Lower leg skin (tissue), 4 donors: Measurements from ENCODE around the gene EML4. TPM values are rescaled to one million over a fixed set of nuclear protein-coding genes. Genes with fewer than 3 reads are reported as not detected.

Source experiments
- DNase-seq, 2 donors: peaks; one replicate each; pipeline ENCODE4 v3.0.0-alpha.2; 2019; ENCODE audit warnings: low spot score in 2 of 2
- H3K4me3 ChIP-seq: fragments of 200-600 bp; sonication (generic); 2 replicates; pipeline ENCODE4 v1.5.1; 2017; ENCODE audit warnings: mild to moderate bottlenecking, low read depth; ENCODE audit not compliant: poor library complexity, severe bottlenecking
- POLR2A ChIP-seq, 2 donors: fragments of 450-650 bp; IDR thresholded peaks; one replicate each; pipeline ENCODE4 v1.6.1; 2016 to 2017; ENCODE audit warnings: antibody characterized with exemption in 2 of 2, mild to moderate bottlenecking in 1 of 2, moderate library complexity in 1 of 2
- WGBS, 2 donors: methylation state at CpG; one replicate each; pipeline ENCODE4 v1.1.5; 2018; 5-methylcytosine and 5-hydroxymethylcytosine counted together
- intact Hi-C: fragments of 100-400 bp; cut with DNase I; formaldehyde crosslinking; loops from one replicate; pipeline ENCODE4 v1.15.0; 2023; ENCODE audit warnings: low total_unique reads
- total RNA-seq, 4 donors: library from RNA; depleted of rRNA; stranded (reverse); fragments of >200 nt; gene quantifications; one replicate each; pipeline ENCODE4 v1.1.0, GENCODE V29; 2016
- TF ChIP-seq, protein P1 (sequence below), 3 donors: fragments of 450-650 bp; IDR thresholded peaks; one replicate each; pipeline ENCODE4 v1.5.1; 2016; ENCODE audit warnings: antibody characterized with exemption in 3 of 3, mild to moderate bottlenecking in 3 of 3, moderate library complexity in 2 of 3

Gene EML4
- total RNA-seq, 4 donors from 2014 or later, result 29.5 to 37.4 (median 33.6) TPM

DNA sequence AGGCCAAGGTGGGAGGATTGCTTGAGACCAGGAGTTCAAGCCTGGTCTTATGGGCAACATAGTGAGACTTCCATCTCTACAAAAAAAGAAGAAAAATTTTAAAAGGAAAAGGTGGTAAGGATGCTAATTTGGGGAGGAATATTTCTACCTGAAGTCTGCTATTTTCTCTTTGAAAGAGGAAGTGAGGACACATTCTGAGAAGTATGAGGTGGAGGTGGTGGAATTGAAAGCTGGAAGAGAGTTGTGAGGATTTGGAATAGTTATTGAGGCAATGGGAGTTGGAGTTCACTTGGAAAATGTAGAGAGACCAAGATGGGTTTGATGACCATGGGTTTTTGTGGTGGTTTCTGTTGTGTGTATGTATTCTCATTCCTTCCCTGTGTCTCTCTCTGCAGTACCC, 29.3 kb downstream of the EML4 start:
- intact Hi-C loops, result no loop called here
- DNase-seq, result no peak
- no peak overlapping the region for H3K4me3 ChIP-seq
- no peak for TF ChIP-seq POLR2A (IDR thresholded peaks at IDR 0.05)
- TF ChIP-seq, protein P1, sequence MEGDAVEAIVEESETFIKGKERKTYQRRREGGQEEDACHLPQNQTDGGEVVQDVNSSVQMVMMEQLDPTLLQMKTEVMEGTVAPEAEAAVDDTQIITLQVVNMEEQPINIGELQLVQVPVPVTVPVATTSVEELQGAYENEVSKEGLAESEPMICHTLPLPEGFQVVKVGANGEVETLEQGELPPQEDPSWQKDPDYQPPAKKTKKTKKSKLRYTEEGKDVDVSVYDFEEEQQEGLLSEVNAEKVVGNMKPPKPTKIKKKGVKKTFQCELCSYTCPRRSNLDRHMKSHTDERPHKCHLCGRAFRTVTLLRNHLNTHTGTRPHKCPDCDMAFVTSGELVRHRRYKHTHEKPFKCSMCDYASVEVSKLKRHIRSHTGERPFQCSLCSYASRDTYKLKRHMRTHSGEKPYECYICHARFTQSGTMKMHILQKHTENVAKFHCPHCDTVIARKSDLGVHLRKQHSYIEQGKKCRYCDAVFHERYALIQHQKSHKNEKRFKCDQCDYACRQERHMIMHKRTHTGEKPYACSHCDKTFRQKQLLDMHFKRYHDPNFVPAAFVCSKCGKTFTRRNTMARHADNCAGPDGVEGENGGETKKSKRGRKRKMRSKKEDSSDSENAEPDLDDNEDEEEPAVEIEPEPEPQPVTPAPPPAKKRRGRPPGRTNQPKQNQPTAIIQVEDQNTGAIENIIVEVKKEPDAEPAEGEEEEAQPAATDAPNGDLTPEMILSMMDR (IDR thresholded peaks at IDR 0.05), result no peak

DNA sequence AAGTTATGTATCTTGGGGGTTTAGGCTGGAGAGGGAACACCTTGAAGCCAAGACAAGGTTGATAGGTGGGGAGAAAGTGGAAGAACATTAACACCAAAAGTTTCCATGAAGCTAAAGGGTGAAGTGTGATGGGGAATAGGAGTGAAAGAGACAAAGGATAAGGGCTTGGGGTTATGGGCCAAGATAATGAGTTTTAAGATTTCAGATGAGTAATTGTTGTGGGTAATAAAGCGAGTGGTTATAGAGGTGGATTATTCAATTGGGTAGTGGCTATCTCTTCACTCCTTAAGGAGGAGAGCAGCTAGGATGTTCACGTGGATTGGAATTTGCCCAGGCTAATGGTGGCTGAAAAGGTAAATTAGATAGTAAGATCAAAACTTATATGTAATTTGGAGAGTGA, 29.8 kb downstream of the EML4 start:
- intact Hi-C loops, result no loop called here
- no peak overlapping the region for H3K4me3 ChIP-seq
- no peak for DNase-seq
- no peak for TF ChIP-seq POLR2A (IDR thresholded peaks at IDR 0.05)
- TF ChIP-seq, protein P1 (IDR thresholded peaks at IDR 0.05), result no peak
- WGBS, 2 donors, result 86 to 92% methylated on average over 2 of the region's 2 CpGs

DNA sequence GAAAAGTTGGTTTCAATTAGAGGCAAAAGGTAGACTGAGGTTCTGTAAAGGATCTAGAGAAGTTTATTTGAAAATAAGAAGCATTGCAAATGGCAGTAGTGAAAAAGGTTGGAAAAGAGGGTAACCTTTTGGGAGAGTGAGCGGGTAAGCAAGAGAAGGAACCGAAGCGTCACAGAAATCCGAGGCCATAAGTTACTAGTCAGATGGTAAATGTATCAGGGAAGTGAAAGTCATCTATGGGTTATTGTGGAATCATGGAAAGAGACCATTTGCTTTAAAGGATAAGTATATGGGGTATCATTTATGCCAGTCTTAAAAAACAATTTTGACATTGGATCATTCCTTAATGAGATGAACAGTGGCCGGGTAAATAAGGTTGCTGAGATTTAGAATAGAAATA, 30.5 kb downstream of the EML4 start:
- H3K4me3 ChIP-seq, result no peak overlapping the region
- TF ChIP-seq, protein P1 (IDR thresholded peaks at IDR 0.05), result no peak
- no peak for TF ChIP-seq POLR2A (IDR thresholded peaks at IDR 0.05)
- intact Hi-C loops, result no loop called here
- 87 to 93% methylated on average over 5 of the region's 5 CpGs for WGBS, 2 donors
- no peak for DNase-seq

DNA sequence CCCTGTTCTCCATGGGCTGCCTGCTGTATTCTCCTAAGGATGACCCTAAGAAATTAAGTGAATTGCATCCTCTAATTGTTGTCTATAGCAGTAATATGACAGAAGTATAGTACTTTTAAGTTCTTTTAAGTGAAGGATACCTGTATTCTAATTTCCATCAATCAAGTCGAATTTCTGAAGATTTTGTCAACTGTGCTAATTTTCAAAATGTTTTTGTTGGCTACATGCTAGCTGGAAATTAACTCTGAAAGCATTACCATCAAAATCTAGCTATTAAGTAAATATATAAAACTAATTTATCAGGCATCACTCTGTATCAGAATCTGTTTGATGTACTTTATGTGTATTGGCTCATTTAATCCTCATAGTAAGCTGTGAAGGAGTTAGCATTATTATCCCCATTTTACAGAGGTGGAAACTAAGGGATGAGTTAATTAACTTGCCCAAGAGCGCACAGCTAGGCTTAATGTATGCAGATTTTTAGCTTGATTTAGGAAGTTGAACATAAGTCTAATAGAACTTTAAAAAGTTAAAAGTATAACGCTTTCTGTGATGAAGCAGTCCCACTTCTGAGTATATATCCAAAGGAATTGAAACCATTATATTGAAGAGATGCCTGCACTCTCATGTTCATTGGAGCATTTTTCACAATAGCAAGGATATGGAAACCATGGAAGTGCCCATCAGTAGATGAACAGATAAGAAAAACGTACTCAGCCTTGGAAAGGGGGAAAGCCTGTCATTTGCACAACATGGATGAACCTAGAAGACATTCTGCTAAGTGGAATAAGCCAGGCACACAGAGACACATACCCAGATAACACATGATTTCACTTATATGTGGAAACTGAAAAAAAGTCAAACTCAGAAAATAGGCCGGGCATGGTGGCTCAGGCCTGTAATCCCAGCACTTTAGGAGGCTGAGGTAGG, 32.0 kb downstream of the EML4 start:
- 69 to 76% methylated on average over 5 of the region's 5 CpGs for WGBS, 2 donors
- H3K4me3 ChIP-seq, result no peak overlapping the region
- TF ChIP-seq, protein P1 (IDR thresholded peaks at IDR 0.05), result no peak
- TF ChIP-seq POLR2A (IDR thresholded peaks at IDR 0.05), result no peak
- DNase-seq, result no peak
- intact Hi-C loops, result no loop called here

DNA sequence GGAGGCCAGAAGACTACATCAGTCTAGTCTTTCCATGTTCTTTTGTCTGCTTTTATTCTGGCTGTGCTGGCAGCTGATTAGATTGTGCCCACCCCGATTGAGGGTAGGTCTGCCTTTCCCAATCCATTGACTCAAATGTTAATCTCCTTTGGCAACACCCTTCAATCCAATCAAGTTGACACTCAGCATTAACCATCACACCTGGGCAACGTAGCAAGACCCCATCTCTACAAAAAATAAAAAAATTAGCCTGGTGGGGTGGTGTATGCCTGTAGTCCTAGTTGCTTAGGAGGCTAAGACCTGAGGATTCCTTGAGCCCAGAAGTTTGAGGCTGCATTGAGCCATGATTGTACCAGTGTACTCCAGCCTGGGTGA, 33.5 kb downstream of the EML4 start:
- no peak overlapping the region for H3K4me3 ChIP-seq
- WGBS, 2 donors, result 96 to 100% methylated on average over 2 of the region's 2 CpGs
- TF ChIP-seq, protein P1 (IDR thresholded peaks at IDR 0.05), result no peak
- no peak for TF ChIP-seq POLR2A (IDR thresholded peaks at IDR 0.05)
- DNase-seq, result no peak
- intact Hi-C loops, result no loop called here
